ENCODE data around the gene PARPBP.
"Not testable (repeated sequence)": the region's sequence is repeated elsewhere in the genome, so short reads cannot be mapped to it uniquely, and the experiment has no call there.

The PARPBP gene

DNA sequence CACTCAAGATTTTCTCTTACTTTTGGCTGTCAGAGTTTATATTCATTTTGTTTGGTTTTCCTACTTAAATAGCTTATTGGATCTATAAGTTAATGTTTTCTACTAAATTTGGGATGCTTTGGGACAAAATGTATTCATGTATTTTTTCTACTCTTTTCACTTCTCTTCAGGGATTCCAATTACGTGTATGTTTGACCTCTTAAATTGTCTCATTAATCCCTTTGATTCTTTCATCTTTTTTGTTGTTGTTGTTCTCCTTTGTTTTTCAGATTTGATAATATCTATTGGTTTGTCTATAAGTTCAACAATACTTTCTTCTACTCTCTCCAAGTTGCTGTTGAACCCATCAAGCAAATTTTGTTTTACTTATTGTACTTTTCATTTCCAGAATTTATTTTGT is 43.4 kb downstream of the PARPBP start:
- DNase-seq = no peak

DNA sequence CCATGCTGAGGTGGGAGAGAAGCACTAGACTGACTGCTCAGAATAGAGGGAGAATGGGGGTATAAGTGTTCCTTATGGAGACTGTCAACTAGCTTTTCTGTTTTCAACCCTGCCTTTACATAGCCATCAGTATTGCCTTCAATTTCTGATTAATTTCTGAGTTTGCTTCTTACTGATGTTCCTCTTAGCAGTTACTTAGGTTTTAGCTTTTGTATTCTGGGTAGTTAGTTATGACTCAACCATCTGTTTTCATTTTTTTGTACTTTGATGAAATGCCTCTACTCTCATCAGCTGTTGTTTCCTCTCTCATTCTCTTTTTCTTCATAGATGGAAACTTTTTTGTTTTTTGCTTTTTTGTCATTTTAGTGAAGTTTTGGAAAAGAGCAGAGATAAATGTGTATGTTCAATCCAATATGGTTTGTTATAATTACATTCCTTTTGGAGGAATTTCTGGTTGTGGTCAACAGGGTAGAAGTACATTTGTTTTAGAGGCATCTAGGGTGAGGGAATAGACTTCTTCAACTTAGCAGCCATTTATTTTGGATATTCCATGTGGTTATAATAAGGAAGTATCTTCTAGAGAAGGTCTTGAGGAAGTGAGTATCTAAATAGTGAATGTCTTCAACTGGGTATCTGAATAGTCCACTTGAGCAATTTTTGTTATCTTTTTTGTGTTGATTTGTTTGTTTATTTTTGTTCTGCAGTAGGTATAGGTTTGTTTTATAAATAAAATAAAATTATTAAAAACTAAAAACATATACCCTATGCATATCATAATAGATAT is 48.0 kb downstream of the PARPBP start:
- DNase-seq = peak; percentile 62

DNA sequence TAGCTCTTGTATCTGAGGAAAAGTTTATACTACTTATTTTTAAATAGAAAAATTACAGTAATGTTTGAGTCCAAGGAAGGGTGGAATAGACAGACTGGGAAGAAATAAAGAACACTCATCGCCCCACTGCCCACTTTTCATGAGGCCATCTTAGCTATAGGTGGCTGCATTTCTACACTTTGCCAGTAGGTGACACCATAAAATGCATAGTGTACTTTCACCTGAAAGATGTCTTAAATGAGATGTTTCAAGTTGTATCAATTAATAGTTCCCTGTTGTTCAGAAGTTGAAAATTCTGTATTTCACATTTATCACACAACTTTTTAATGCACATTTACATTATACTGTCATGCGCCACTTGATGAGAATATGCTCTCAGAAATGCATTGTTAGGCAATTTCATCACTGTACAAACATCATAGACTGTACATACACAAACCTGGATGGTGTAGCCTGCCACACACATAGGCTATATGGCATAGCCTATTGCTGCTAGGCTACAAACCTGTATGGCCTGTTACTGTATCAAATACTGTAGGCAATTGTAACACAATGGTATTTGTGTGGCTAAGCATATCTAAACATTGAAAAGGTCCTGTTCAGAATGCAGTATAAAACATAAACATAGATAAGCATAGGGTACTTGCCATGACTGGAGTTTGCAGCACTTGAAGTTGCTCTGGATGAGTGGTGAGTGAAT is 50.1 kb downstream of the PARPBP start:
- peak; percentile 38 for DNase-seq

DNA sequence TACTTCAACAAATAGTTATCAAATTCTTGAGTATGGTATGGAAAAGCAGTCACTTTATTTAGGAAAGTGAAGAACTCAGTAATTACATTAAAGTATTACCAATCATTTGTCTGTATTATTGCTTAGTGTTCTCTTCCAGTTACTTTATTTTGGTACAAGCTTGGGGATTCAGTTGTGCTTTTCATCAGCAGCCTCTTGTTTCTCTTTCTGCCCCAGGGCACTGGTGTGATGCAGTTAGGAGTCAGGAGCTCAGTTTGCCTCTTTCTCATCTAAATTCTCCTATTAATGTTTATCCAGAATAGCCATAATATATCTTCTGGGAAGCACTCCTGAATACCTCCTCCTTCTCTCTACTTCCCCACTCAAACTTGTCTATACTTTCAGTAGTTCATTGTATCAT is 52.0 kb downstream of the PARPBP start:
- DNase-seq = no peak

DNA sequence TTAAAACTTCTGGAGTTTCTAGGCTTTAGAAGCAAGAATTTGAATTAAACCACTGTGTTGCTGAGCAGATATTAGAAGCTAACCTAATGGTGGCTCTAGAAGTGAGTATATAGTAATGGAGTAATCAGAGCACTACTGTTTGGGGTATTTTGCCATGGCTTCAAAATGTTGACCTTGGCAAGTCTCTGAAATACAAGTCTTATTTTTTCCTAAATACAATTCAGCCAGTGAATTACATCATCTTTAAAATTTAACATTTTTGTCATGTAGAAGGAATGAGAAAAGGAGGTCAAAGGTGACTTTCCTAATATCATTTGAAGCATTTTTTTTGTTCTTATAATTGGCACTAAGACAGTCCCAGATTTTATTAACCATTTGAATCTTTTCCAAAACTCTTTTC is 52.5 kb downstream of the PARPBP start:
- no peak for DNase-seq

DNA sequence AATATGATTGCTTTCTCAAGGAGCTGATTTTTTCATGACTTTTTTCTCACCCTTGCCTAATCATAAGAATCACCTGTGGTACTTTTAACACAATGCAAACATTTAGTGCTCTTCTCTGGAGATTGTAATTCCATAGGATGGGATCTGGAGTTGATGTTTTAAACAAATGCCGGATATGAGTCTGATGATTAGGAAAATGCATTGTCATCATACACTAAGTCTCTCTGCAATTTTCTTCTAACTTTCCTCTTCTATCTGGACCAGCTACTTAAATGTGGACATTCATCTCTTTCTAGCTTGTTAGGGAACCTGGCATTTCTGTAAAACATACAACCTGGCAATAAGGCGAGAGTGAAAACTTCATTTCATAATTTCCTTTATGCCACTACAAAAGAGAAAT is 54.1 kb downstream of the PARPBP start:
- DNase-seq = no peak

DNA sequence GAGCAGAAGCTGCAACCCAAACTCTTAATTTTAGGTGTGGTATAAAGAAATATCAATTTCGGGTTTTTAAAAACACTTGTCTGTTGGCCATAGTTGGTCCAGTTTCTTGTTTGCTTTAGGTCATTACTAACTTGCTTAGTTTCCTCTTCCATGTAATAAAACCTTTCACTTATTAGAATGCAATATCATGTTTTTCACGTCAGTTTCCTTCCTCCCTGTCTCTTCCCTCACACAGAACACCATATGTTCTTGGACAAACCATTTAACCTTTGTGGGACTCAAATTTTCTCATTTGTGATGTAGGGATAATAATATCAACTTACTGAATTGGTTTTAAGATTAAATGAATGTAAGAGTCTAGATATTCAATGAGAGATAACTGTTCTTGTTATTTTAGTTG is 54.8 kb downstream of the PARPBP start:
- no peak for DNase-seq

DNA sequence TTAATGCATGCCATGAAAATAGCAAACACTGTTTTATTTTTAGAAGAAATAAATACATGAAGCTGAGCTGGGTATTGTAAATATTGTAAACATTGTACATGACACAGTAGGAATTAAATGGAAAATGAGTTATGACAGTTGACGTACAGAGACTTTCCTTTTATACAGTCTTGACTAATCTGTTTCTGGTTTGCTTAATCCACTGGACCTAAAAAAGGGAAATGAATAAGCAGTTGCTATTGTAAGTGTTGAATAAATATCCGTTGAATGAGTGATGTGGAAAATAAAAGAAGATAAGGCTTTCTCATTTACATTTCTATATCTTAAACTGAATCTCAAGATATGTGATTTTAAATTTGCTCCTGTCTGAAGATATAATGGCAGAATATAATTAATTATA is 62.7 kb downstream of the PARPBP start:
- DNase-seq = peak; percentile 30

DNA sequence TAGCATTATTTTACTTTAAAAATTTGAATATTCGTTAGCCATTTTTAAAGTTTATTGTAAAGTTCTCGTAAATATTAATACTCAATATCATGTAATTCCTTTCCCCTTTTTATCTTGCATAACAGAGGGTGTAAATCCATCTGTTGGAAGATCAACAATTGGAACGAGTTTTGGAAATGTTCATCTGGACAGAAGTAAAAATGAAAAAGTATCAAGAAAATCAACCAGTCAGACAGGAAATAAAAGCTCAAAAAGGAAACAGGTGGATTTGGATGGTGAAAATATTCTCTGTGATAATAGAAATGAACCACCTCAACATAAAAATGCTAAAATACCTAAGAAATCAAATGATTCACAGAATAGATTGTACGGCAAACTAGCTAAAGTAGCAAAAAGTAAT is 75.8 kb downstream of the PARPBP start:
- no peak for DNase-seq

DNA sequence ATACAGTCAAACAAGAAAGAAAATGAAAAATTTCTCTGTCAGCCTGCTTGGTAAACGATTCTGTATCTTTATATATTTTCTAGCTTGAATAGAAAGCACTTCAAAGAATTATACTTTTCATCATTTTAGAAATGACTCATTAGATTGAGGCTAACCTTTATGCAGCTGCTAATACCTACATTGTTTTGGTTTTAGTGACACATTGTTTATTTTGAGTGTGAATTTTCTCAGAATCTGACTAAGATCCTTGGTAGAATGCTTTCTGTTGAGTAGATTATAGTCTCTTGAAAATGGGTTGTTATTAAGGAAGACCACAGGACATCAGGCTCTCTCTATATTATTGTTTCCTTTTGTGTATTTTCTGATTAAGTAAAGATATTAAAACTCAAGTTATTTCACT is 77.8 kb downstream of the PARPBP start, which contains the start of gene PMCH:
Gene PMCH (minus strand): TSS at position 45 of the 400 bp plus-strand sequence. CDS start 63 bp downstream, outside the sequence.
- peak; percentile 75 for DNase-seq

DNA sequence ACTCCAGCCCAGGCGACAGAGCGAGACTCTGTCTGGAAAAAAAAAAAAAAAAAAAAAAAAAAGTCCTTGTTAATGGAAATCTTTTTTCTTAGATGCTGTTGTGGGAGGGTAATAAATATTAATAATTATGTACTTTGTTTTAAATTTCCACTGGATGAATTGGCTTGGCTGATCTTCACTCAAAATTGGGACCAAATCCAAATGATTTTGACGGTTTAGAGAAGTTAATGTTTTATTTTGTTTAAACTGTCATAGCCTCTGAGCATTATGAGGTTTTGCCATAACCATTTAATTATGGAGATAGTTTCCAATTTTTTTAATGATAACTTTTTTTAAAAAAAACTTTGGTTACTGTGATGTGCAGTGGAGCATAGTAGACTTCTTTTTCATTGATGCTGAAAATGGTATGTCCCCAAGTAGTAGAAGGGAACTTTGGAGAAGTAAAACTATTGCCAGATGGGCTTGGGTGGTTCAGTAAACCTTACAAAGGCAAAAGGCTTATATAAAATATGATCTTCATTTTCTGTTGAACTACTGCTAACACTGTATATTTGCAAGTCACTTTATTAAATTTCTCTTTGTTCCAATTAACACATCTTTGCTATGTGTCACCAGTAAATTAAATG is 81.6 kb downstream of the PARPBP start:
- no peak for DNase-seq

DNA sequence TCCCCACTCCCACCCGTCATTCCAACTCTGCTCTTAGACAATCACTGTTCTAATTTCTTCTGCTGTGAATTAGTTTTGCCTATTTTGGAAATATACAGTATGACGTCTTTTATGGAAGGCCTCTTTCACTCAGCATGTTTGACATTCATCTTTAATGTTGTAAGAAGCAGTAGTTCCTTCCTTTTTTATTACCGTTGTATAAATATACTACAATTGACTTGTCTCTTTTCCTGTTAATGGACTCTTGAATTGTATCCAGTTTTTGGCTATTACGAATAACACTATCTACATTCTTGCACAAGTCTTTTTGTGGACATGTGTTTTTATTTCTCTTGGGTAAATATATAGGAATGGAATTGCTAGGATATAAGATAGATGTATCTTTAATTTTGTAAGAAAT is 82.6 kb downstream of the PARPBP start:
- DNase-seq = no peak

DNA sequence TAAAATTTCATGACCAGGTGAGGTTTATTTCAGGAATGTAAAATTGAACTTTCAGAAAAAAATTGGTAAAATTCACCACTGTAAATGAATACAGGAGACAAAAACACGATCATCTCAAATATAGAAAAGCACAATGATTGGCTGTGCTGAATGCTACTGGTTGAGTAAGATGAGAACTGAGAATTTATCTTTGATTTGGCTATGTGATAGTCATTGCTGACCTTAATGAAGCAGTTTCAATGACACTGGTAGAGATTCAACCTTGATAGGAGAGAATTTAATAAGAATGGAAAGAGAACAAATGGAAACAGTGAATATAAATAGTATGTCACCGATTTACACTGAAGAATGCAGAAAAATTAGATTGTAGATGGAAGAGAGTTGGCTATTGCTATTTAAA is 84.0 kb downstream of the PARPBP start:
- peak; percentile 5 for DNase-seq

DNA sequence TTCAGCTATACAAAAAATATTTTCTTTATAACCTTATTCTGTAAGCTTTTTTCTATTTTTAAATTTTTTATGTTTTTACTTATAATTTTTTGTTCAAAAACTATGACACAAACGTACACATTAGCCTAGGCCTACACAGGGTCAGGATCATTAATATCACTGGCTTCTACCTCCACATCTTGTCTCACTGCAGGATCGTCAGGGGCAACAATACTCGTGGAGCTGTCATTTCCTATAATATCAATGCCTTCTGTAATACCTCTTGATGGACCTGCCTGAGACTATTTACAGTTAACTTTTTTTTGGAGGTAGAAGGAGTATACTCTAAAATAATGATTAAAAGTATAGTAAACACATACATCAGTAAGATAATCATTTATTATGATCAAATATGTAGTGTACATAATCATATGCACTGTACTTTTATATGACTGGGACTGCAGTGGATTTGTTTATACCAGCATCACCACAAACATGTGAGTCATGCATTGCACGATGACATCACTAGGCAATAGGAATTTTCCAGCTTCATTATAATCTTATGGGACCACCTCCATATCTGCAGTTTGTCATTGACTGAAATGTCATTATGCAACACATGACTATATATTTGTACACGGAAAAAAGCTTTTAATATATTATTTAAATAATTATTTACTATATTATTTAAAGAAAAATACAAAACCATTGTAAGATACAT is 96.2 kb downstream of the PARPBP start:
- DNase-seq = no peak

DNA sequence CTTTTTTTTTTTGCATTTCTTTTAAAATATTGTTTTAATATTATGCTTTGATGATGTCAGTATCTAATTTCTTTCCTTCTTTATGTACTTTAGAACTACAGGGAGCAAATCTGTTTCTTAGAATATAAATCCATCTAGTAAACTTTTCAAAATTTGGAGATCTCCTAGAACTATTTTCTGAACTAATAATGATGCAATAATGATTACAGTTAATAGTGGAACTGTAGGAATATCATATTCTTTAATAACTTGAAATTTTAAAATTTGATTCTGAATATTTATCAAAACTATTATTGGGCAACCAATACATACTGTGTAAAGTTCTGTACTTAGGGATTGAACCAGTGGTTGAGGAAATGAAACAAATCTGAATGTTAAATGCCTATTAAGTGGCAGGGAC is 100.8 kb downstream of the PARPBP start:
- no peak for DNase-seq

DNA sequence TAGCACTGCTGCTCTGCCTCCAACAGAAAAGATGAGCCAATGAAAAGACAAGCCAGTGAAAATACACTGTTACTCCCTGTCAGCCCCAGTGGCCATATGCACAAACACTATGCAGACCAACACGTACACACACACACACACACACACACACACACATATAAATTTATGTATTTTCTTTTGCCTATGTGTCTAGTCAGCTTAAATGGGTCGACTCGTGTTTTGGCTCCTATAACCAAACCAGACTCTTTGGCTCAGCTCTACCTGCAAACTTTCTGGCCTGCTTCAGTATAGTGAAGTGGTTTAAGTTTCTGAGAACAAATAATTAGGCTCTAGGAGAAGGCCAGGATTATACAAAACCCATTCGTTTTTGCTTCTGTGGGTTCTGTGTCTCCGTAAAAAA is 108.0 kb downstream of the PARPBP start:
- DNase-seq = no peak

DNA sequence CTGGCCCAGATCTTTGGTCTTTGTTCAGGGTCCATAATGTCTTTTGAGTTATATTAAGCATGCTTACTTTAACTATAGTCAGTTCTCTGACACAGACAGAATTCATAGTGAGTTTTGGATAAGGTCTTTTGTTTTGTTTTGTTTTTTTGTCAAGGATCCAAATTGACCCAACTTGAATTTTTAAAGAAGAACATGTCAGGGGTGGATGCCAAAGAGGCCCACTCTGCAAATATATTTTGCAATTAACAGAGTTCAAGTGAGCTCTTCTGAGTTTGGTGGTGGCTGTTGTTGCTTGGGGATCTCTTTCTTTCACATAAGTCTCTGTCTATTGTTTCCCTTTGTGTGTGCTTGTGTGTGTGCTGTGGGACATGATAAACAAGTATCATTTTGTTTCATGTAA is 112.1 kb downstream of the PARPBP start:
- DNase-seq = no peak

DNA sequence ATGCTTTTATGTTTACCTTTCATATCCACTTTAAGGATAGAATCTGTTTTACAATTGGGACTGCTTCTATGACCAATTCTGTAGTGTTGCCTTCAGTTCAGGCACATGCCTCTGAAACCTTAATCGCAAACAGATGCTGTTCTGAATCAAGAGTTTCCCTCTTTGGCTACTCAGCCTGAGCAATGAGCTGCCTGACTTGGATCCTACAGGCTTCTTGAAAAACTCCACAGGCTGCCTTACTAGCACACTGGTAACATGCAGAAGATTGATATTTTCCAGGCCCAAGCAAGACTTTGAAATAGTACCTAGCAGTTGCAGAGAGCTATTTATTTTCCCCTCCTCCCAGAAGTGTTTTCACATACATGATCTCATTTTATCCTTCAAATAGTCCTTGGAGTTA is 112.5 kb downstream of the PARPBP start:
- no peak for DNase-seq

DNA sequence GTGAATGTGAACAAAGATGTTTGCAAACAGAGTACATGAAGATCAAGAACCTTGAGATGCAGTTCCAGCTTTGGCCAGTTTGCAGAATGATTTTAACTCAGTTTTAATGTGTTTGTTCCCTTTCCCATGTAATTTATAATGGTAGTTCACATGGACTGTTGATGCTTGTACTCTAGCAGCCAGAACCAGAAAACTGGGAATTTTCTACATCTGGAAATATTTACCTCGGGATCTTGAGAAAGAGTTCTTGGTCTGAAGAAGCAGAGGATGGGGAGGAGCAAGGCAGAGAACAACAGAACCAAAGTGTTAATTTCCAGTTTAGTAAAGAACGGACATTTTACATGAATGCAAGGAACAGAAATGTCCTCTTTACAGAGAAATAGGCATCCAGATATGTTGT is 114.6 kb downstream of the PARPBP start:
- DNase-seq = no peak

DNA sequence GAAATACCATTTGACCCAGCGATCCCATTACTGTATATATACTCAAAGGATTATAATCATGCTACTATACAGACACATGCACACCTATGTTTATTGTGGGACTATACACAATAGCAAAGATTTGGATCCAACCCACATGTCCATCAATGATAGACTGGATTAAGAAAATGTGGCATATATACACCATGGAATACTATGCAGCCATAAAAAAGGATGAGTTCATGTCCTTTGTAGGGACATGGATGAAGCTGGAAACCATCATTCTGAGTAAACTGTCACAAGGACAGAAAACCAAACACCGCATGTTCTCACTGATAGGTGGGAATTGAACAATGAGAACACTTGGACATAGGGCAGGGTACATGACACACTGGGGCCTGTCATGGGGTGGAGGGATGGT is 120.9 kb downstream of the PARPBP start:
- DNase-seq = not testable (repeated sequence)
